Measurements from ENCODE around the gene TCL1A. TPM values are rescaled to one million over a fixed set of nuclear protein-coding genes. Genes with fewer than 3 reads are reported as not detected.

The TCL1A gene
- total and polyA plus RNA-seq, 2 donors (not counting 3 experiments of a cell fraction or from before 2014, with no cell fraction given) = not detected

DNA sequence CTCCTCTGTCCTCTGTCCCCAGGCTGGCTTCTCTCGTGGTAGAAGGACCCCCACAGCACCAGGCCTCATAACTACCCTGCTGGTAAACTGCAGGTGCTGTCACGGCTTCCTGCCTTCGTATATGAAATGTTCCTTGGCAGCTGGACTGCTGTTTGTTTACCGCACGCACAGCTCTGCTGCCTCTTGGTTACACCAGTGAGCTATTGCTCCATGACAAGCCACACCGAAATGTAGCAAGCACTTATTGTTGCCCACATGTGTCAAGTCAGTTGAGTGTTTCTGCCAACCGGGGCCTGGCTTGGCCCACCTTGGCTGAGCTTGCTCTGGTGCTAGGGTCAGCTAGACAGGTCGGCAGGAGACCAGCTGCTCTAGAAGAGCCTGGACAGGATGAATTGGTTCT lies 49.4 kb downstream of the TCL1A start:
- Histone ChIP-seq H3K27me3 (ENCODE audit: control insufficient read depth in 2 of 2, insufficient read depth in 2 of 2, low read length in 2 of 2) (no peaks in the 10 kb centered on the region), H3K36me3 (ENCODE audit: control insufficient read depth in 2 of 2, extremely low read depth in 1 of 2, insufficient read depth in 2 of 2, low read length in 2 of 2) (no peaks in the 10 kb centered on the region), H3K4me2 (ENCODE audit: insufficient read depth, low read length) (no peak overlapping the region), H3K4me1 (ENCODE audit: control insufficient read depth, extremely low read depth, insufficient read depth, low read length) (no peaks in the 10 kb centered on the region), H4K20me1 (replicated peaks; ENCODE audit: control insufficient read depth, extremely low read depth, insufficient read depth, low read length) (no peaks in the 10 kb centered on the region), H2AFZ (ENCODE audit: low read depth, low read length) (no peak overlapping the region), H3K9me1 (replicated peaks; ENCODE audit: control insufficient read depth, extremely low read depth, insufficient read depth, low read length) (no peaks in the 10 kb centered on the region), H3K79me2 (ENCODE audit: control insufficient read depth, insufficient read depth, low read length) (no peaks in the 10 kb centered on the region), H3K27ac (ENCODE audit: insufficient read depth, low read depth, low read length) (no peak overlapping the region), H3K9me3 (replicated peaks; ENCODE audit: control insufficient read depth, insufficient read depth, low read length) (no peaks in the 10 kb centered on the region), H3K9ac (replicated peaks; ENCODE audit: extremely low read depth, insufficient read depth, low read length) (no peak overlapping the region), H3K4me3 (replicated peaks in 1 of 3; ENCODE audit: insufficient read depth in 1 of 3, low read depth in 1 of 3, low read length in 3 of 3) (no peak overlapping the region)
- TF ChIP-seq MYC (IDR thresholded peaks at IDR 0.05; ENCODE audit: low read depth, low read length) = no peak
- TF ChIP-seq, protein P1, sequence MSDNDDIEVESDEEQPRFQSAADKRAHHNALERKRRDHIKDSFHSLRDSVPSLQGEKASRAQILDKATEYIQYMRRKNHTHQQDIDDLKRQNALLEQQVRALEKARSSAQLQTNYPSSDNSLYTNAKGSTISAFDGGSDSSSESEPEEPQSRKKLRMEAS (IDR thresholded peaks at IDR 0.05; ENCODE audit: insufficient read depth, insufficient read length) = no peak
- no peak for TF ChIP-seq GATA2 (IDR thresholded peaks at IDR 0.05; ENCODE audit: insufficient read depth, insufficient read length, low read depth, low read length)
- TF ChIP-seq EZH2 (IDR thresholded peaks at IDR 0.05; ENCODE audit: borderline replicate concordance, low read depth, low read length, severe bottlenecking) = no peak
- TF ChIP-seq FOS (IDR thresholded peaks at IDR 0.05; ENCODE audit: borderline replicate concordance, insufficient read depth, low read length) = no peak
- intact Hi-C loops (cut with micrococcal nuclease) = no loop called here
- BruUV-seq (replicated peaks) = no TSS peak
- ChIA-PET CTCF (no interaction called here), POLR2A (no interaction called here)
- DNase-seq (ENCODE audit: low read depth, low spot score) (no peak), FAIRE-seq (no peak)
- dilution Hi-C loops (cut with MboI; ENCODE audit: extremely low pct_ligation_motif_present, low sequenced_read_pairs) = no loop called here

- DNase-seq (ENCODE audit: low read depth, low spot score) (no peak), FAIRE-seq (no peak)
- no peak overlapping the region for H3K4me2 ChIP-seq (ENCODE audit: insufficient read depth, low read length)
- H3K36me3 ChIP-seq (ENCODE audit: control insufficient read depth in 2 of 2, extremely low read depth in 1 of 2, insufficient read depth in 2 of 2, low read length in 2 of 2) = no peaks in the 10 kb centered on the region
- no peak overlapping the region for H3K9ac ChIP-seq (replicated peaks; ENCODE audit: extremely low read depth, insufficient read depth, low read length)
- no peak overlapping the region for H3K27ac ChIP-seq (ENCODE audit: insufficient read depth, low read depth, low read length)
- no peaks in the 10 kb centered on the region for H3K4me1 ChIP-seq (ENCODE audit: control insufficient read depth, extremely low read depth, insufficient read depth, low read length)
- no peaks in the 10 kb centered on the region for H3K9me3 ChIP-seq (replicated peaks; ENCODE audit: control insufficient read depth, insufficient read depth, low read length)
- H3K9me1 ChIP-seq (replicated peaks; ENCODE audit: control insufficient read depth, extremely low read depth, insufficient read depth, low read length) = no peaks in the 10 kb centered on the region
- no peak for TF ChIP-seq POLR2A (IDR thresholded peaks at IDR 0.05; ENCODE audit: low read depth, low read length)
- no peak for TF ChIP-seq GATA2 (IDR thresholded peaks at IDR 0.05; ENCODE audit: insufficient read depth, insufficient read length, low read depth, low read length)
- TF ChIP-seq, protein P1 (IDR thresholded peaks at IDR 0.05; ENCODE audit: insufficient read depth, insufficient read length) = no peak
- TF ChIP-seq CTCF (IDR thresholded peaks at IDR 0.05; ENCODE audit: extremely low read depth in 1 of 2, insufficient read depth in 1 of 2, low read depth in 1 of 2, low read length in 2 of 2) = no peak
- no peak for TF ChIP-seq JUN (IDR thresholded peaks at IDR 0.05; ENCODE audit: borderline replicate concordance, insufficient read depth, insufficient read length, low read depth)
- no peak for TF ChIP-seq FOS (IDR thresholded peaks at IDR 0.05; ENCODE audit: borderline replicate concordance, insufficient read depth, low read length)
- no peak for TF ChIP-seq POLR2AphosphoS5 (IDR thresholded peaks at IDR 0.05; ENCODE audit: insufficient read depth, low read depth, low read length)
- TF ChIP-seq MYC (IDR thresholded peaks at IDR 0.05; ENCODE audit: low read depth, low read length) = no peak
- TF ChIP-seq EZH2 (IDR thresholded peaks at IDR 0.05; ENCODE audit: borderline replicate concordance, low read depth, low read length, severe bottlenecking) = no peak
- no peaks in the 10 kb centered on the region for H3K27me3 ChIP-seq (ENCODE audit: control insufficient read depth in 2 of 2, insufficient read depth in 2 of 2, low read length in 2 of 2)
- no TSS peak for BruUV-seq (replicated peaks)
- H3K4me3 ChIP-seq (replicated peaks in 1 of 3; ENCODE audit: insufficient read depth in 1 of 3, low read depth in 1 of 3, low read length in 3 of 3) = no peak overlapping the region
- intact Hi-C loops (cut with micrococcal nuclease) (no loop called here), dilution Hi-C loops (cut with MboI; ENCODE audit: extremely low pct_ligation_motif_present, low sequenced_read_pairs) (no loop called here)
- CTCF ChIA-PET = no interaction called here
- no peaks in the 10 kb centered on the region for H4K20me1 ChIP-seq (replicated peaks; ENCODE audit: control insufficient read depth, extremely low read depth, insufficient read depth, low read length)
- no peaks in the 10 kb centered on the region for H3K79me2 ChIP-seq (ENCODE audit: control insufficient read depth, insufficient read depth, low read length)
- H2AFZ ChIP-seq (ENCODE audit: low read depth, low read length) = no peak overlapping the region
- POLR2A ChIA-PET = no interaction called here
Observed at GRCh38 chr14:95664066-95664465, 49.9 kb downstream of the TCL1A start.

Data from endothelial cell of umbilical vein (primary cell).